ENCODE data around the gene SSNA1.
"Not testable (repeated sequence)": the region's sequence is repeated elsewhere in the genome, so short reads cannot be mapped to it uniquely, and the experiment has no call there.

The SSNA1 gene

GRCh38 chr9:137233143-137233980 lies 44.9 kb downstream of the SSNA1 start:
- no peak for DNase-seq (ENCODE audit: low spot score)

GRCh38 chr9:137234055-137234697 lies 45.7 kb downstream of the SSNA1 start:
- DNase-seq (ENCODE audit: low spot score) = no peak

- DNase-seq (ENCODE audit: low spot score) = no peak
Measured at GRCh38 chr9:137234758-137235423, 46.4 kb downstream of the SSNA1 start.

GRCh38 chr9:137235424-137236237 lies 47.2 kb downstream of the SSNA1 start:
- no peak for DNase-seq (ENCODE audit: low spot score)

- DNase-seq (ENCODE audit: low spot score) = peak; percentile 89
Measured at GRCh38 chr9:137236238-137236935, 47.9 kb downstream of the SSNA1 start.

GRCh38 chr9:137236936-137237421 lies 48.5 kb downstream of the SSNA1 start:
- no peak for DNase-seq (ENCODE audit: low spot score)

GRCh38 chr9:137237759-137238726 lies 49.6 kb downstream of the SSNA1 start:
- DNase-seq (ENCODE audit: low spot score) = no peak

GRCh38 chr9:137239541-137240200 lies 51.2 kb downstream of the SSNA1 start:
- not testable (repeated sequence) for DNase-seq (ENCODE audit: low spot score)
